ENCODE results near the gene ZNF205. TPM values are rescaled to one million over a fixed set of nuclear protein-coding genes. Genes with fewer than 3 reads are reported as not detected.

Gene ZNF205
- total and polyA plus RNA-seq, 9 of the 15 experiments (the other 6 are each of a cell fraction or from before 2014, with no cell fraction given): 2.4 to 11.8 (median 5.1) TPM; not detected in 2

DNA sequence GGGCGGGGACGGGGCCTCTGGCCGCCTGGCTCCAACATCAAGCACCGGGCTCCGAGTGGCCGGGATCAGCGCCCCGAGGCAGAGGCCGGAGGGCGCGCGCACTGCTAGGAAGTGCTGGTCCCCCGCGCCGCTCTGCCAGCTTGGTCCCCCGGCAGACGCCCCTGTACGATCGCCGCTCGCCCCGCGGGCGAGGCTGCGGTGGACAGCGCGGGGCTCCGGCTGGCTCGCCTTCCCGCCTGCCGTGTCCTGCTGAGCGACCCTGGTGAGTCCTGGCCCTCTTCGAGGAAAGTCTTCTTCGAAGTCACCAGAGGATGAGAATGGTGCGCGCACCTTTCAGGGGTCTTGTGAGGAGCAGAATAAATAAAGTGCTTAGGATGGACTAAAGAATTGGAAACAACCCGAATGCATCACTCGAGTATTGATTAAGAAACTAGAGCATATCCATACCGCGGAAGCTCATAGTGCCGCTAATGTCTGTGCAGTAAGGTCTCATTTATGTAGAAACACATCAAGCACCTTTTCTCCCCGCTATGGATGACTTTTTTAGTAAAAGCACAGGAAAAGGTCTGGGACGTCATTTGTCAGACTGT, 22.8 kb downstream of the ZNF205 start (continued):
- TF ChIP-seq, protein P1, sequence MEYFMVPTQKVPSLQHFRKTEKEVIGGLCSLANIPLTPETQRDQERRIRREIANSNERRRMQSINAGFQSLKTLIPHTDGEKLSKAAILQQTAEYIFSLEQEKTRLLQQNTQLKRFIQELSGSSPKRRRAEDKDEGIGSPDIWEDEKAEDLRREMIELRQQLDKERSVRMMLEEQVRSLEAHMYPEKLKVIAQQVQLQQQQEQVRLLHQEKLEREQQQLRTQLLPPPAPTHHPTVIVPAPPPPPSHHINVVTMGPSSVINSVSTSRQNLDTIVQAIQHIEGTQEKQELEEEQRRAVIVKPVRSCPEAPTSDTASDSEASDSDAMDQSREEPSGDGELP (CRISPR knock-in tag; IDR thresholded peaks at IDR 0.05; ENCODE audit: borderline replicate concordance): no peak
- no peak for TF ChIP-seq ZNF764 (CRISPR knock-in tag; IDR thresholded peaks at IDR 0.05; ENCODE audit: low read depth)
- no peak for TF ChIP-seq ILK (tag; IDR thresholded peaks at IDR 0.05; ENCODE audit: borderline replicate concordance, low read depth)
- peak; percentile 51; the same call in 1 of the 2 replicates for TF ChIP-seq ZFX (CRISPR knock-in tag; IDR thresholded peaks at IDR 0.05)
- no peak for TF ChIP-seq ASH1L (IDR thresholded peaks at IDR 0.05; ENCODE audit: borderline replicate concordance, low read depth, partially characterized antibody)
- no peak for TF ChIP-seq ZNF23 (CRISPR knock-in tag; IDR thresholded peaks at IDR 0.05)
- TF ChIP-seq ZNF77 (CRISPR knock-in tag; IDR thresholded peaks at IDR 0.05): no peak
- TF ChIP-seq GMEB1 (CRISPR knock-in tag; IDR thresholded peaks at IDR 0.05): no peak
- TF ChIP-seq ZNF561 (CRISPR knock-in tag; conservative IDR thresholded peaks at IDR 0.05): no peak
- TF ChIP-seq CBX1 (IDR thresholded peaks at IDR 0.05; ENCODE audit: low read depth): 0 out of 2 replicates have a peak, but pooled peaks have one; percentile 40
- TF ChIP-seq ZNF639 (CRISPR knock-in tag; conservative IDR thresholded peaks at IDR 0.05 in 1 of 2, IDR thresholded peaks at IDR 0.05 in 1 of 2): peak in 1 of 2 experiments; percentile 97; a peak in 2 of 4 replicates
- 0 out of 2 replicates have a peak, but pooled peaks have one; percentile 43 for TF ChIP-seq ZBTB1 (CRISPR knock-in tag; IDR thresholded peaks at IDR 0.05; ENCODE audit: borderline replicate concordance, low read depth)
- TF ChIP-seq CAMTA2 (CRISPR knock-in tag; conservative IDR thresholded peaks at IDR 0.05): no peak
- TF ChIP-seq ID3 (CRISPR knock-in tag; IDR thresholded peaks at IDR 0.05): no peak
- TF ChIP-seq ID3 (tag; IDR thresholded peaks at IDR 0.05): peak; percentile 58; the same call in 1 of the 2 replicates
- TF ChIP-seq RFX7 (CRISPR knock-in tag; IDR thresholded peaks at IDR 0.05): no peak
- TF ChIP-seq FOXJ3 (CRISPR knock-in tag; IDR thresholded peaks at IDR 0.05): no peak
- TF ChIP-seq, protein P2, sequence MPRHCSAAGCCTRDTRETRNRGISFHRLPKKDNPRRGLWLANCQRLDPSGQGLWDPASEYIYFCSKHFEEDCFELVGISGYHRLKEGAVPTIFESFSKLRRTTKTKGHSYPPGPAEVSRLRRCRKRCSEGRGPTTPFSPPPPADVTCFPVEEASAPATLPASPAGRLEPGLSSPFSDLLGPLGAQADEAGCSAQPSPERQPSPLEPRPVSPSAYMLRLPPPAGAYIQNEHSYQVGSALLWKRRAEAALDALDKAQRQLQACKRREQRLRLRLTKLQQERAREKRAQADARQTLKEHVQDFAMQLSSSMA (CRISPR knock-in tag; IDR thresholded peaks at IDR 0.05): no peak
- TF ChIP-seq ATF2 (CRISPR knock-in tag; IDR thresholded peaks at IDR 0.05): no peak
- no peak; a peak in 1 of 4 replicates for TF ChIP-seq NRF1 (conservative IDR thresholded peaks at IDR 0.05 in 1 of 2, IDR thresholded peaks at IDR 0.05 in 1 of 2)
- TF ChIP-seq NR2F6 (CRISPR knock-in tag; IDR thresholded peaks at IDR 0.05): no peak
- no peak for TF ChIP-seq POLR2B (IDR thresholded peaks at IDR 0.05; ENCODE audit: low read depth, partially characterized antibody)
